GM19468 (cell line): ENCODE measurements around the gene HCCS.
"Not testable (repeated sequence)": the region's sequence is repeated elsewhere in the genome, so short reads cannot be mapped to it uniquely, and the experiment has no call there.

Experiments used
- ATAC-seq: cut with Tn5 transposase; IDR thresholded peaks from one replicate; pipeline ENCODE4 v1.9.1; 2021; ENCODE audit warnings: mild to moderate bottlenecking, moderate library complexity, moderate number of reproducible peaks; ENCODE audit not compliant: unreplicated experiment; ENCODE audit errors: extremely low read depth

HCCS gene

DNA sequence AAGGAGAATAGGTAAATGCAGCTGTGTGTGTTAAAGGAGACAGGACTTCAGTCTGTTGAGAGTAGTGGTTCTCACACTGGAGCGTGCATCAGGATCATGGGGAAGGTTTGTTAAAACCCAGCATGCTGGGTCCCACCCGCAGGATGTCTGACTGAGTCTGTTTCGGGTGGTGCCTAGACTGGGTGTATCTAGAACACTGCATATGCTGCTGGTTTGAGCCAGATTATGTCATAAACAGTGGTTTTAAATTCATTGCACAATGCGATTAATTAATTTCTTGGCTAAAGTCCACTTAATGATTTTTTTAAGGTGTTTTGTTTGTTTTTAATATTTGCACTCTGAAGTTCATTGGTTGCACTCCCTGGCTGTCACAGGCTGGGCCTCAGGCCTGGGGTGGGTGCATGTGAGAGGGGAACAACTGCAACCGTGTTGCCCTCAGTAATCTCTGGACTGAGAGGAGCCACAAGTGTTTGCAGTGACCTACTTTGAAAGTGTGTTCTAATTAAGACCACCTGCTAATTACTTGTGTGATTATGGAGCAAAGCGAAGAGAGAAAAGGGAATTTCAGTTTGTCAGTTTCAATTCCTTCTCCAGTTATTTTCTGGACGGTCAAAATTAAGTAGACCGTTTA lies 8.3 kb downstream of the HCCS start:
- no peak for ATAC-seq

DNA sequence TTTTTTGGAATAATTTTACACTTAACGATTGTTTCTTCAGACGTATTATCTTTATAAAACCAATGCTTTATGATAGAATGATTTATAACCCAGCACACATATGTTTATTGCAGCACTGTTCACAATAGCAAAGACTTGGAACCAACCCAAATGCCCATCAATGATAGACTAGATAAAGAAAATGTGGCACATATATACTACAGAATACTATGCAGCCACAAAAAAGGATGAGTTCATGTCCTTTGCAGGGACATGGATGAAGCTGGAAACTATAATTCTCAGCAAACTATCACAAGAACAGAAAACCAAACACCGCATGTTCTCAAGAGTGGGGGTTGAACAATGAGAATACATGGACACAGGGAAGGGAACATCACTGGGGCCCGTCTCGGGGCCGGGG lies 12.0 kb downstream of the HCCS start:
- ATAC-seq, result not testable (repeated sequence)

DNA sequence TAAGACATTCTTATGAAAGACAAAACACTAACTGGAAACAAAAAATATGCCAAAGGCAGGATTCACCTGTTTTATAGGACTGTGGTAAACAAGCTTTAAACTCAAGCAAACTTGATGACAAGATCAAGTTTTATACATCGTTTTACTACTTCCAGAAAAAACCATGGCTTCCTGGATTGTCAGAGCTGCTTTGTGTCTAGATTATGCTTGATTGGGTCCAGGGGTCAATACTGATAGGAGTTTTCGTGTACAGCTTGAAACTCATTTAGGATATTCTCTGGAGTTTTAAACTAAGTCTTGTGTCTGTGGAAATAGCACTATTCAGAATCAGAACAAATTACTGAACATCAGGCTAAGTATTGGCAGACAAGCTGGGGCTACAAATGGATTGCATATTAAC lies 13.0 kb downstream of the HCCS start:
- ATAC-seq, result no peak

DNA sequence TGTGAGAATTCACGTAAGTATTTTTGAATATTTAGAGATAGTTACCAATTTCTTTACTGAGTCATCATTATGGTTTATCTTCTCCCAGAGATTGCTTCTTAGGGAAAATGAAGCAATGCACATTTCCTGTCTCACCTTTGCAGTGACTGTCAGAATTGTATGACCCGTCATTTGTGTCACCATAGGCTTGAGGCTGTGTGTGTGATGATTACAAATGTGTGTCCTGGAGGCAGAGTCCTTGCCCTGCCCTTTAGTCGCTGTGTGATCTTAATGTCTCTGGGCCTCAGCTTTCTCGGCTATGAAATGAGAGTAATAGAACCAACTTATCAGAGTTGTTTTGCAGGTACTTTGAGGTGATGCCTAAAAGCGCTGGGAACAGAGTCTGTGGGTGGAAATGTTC lies 13.9 kb downstream of the HCCS start:
- no peak for ATAC-seq

DNA sequence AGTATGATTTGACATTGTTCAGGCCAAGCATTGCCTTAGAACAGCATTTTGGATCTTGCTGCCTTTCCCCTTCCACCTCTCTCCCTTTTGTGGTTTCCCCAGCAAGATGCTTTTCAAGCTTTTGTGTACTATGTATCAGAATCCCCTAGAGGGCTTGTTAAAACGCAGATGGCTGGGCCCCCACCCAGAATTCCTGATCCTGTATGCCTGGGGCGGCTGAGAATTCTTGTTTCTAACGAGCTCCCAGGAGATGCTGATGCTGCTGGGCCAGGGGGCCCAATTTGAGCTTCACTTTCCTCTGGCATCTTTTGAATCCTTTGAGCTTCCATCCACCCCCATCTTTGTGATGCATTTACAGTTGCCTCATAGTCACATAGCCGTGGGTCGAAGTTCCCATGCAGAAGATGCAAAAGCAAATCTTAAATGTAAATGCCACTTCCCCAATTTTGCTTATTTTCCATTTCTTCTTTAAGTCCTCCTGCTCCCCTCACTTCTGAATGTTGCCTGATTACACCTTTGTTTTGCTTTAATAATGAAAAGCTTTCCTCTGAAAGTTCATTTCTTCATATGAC lies 18.5 kb downstream of the HCCS start:
- no peak for ATAC-seq

DNA sequence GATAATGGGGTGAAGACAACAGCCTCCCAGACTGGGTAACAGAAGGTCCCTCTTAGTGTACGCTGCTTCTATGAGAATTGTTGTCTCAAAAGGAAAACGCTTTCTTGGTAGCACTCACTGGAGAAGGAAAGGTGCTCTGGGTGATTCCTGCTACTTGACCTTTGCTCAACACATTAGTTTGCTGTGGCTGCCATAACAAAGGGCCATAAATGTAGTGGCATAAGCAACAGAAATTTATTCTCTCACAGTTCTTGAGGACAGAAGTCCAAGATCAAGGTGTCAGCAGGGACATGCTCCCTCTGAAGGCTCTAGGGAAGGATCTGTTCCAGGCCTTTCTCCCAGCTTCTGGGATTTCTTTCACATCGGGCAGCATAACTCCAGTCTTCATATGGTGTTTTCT lies 19.0 kb downstream of the HCCS start:
- no peak for ATAC-seq

DNA sequence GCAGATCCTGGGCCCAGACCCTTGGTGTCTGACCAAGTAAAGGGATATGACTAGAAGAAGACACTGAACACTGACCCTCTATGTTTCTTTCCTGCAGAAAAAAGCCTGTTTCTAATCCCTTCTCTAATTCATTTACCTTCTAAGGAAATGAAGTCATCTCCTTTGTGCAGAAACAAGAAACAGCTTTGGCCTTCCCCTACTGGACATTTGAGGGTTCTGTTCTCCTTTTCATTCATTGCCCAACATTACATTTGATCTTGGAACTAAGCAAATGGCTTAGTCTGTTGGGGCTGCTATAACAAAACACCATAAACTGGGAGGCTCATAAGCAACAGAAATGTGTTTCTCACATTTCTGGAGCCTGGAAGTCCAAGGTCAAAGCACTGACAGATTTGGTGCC lies 20.0 kb downstream of the HCCS start:
- no peak for ATAC-seq

DNA sequence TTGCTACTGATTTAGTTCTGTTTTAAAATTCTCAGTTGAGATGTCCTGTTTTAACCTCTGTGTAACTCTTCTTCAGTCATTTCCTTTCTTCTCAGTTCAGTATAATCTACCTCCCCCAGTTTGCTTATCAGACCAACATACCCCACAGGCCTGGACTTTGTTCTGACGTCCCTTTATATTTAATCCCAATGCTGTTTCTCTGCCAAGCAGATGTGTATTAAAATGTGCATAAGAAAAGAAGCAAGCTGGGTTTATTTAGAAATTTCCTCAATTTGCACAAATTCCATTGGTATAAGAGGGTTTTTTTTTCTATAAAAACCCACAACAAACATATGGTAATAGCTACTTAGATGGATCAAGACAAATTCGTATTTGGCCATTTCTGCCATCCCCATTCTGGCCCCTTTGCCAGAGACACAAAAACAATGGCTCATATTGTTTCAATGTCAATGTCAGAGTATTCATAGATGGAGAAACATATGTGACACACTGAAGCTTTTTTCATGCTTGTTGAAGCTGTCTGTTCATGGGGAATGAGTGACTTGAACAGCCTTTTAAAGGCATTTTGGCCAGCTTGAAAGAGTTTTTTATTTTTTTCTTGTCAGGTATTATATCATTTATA lies 24.5 kb downstream of the HCCS start:
- ATAC-seq, result no peak

DNA sequence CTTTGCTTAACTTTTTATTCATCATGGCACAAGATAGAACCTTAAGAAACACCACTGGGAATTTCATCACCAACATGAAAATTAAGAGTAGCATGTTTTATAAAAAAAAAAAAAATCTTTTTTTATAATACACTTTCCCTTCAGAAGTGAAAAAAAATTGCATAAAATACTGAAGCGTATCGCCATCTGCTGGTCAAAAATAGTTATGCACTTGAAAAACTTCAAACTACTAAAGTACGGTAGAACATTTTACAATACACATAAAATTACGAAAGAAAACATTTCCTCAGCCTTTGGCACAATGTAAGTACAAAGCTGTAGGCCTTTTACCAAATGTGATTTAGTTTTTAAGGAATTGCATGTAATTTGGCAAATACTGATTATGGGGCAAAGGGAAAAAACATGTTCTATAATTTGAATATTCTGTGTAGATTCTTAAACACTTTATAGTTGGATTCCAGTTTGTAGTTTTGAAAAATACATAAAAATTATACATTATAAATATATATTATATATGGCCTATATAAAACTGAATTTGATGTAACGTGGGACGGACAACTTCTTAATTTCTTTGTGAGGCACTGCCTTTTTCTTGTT lies 26.5 kb downstream of the HCCS start:
- ATAC-seq, result no peak

DNA sequence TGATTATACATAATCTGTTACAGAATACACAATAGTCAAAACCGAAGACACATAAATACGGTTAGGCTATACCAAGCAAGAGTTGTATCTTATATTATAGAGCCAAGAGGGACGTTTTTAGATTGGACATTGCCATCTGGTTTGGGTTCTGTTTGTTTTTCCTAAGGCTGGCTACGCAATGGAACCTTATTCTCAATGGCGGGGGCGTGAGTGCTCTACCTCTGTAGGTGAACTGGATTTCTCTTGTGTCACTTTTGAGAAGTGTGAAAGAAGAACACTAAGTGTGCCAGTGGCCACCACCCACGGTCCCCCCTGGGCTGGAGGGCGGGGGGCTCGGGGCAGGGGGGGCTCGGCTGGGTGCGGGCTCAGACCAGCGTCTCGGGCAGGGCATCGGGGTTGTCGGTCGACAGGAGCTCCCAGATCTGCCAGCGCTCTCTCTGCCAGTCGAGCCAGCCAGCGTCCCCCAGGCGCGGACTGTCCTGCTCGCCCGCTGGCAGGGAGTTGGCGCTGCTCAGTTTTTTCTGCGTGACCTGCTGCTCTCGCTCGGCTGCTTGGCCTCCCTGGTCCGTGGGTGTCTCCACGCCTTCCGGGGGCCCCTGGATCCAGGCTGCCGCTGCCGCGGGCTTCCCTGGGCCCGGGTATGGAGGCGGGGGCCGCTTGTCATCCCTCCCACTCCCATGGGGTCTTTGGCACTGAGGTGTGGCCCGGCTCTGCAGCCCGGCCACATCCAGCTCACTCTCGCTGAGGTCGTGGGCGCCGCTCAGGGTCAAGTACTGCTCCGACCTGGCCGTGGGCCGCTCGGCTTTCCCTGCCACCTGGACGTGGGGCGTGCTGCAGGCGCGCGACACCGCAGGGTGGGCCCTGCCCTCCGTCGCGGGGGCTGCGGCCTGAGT lies 27.6 kb downstream of the HCCS start:
- ATAC-seq, result no peak

DNA sequence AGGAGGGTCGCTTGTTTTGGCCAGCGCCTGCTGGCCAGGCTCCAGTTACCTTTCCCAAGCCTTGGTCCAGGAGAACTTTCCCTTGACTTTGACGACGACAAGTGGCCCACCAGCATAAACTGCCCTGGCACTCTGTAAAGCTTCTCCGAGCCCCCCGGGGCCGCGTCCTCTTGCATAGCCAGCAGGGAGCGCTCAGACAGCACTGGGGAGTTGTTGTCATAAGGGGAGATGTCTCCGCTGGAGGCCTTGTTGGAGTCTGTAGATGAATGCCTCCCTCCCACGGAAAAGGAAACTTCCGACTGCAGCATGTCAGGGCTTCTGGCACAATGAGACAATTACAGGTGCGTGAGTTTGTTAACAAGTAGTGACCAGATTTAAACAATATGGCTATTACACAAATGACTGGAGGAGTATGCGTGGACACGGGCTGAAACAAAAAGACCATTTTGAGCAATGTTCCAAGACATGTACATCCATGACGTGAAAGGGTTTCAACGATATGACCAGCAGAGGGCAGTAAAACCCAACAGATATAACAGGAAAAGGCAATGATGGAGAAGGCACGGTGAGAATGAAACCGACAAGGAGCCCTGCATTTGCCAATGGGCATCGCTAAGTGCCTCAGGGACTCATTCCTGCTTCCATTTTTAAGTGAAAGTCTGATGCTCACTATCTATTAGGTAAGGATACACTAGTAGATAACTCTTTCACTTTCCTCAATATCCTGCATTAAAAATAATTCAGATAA lies 33.0 kb downstream of the HCCS start:
- ATAC-seq, result no peak

DNA sequence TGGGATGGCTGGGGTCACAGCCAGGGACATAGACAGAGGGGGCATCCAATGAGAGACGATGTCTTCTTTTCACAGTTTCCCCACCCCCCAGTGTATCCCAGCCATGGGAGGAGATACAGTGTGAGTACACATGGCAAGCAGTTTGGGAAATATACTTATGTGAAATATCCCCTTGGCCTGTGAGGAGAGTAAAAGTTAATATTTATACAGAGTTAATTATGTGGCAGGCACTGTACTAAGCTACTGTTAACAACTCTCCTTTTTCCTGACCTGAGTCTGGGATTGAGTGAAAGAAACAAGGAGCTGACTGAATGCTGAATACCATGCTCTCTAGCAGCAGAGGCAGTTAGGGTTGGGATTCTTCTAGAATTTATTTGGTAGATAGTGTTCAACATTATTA lies 35.3 kb downstream of the HCCS start:
- no peak for ATAC-seq

DNA sequence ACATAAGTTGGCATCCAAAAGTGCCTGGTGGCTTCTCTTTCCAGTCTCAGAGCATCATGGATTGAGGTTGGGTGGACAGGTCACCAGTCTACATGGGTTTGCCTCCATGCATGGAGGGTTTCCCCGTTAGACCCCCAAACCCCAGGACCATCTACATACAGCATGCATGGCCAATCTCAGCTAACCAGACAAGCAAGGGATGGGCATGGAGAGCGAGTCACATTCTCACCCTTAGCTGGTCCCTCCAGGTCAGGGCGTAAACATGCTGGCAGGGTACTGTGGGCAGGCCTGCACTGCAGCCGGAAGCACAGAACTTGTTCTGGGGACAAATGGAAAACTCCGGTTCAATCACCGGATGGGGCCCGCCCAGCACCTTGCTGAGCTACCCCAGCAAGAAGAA lies 37.3 kb downstream of the HCCS start:
- ATAC-seq, result no peak

DNA sequence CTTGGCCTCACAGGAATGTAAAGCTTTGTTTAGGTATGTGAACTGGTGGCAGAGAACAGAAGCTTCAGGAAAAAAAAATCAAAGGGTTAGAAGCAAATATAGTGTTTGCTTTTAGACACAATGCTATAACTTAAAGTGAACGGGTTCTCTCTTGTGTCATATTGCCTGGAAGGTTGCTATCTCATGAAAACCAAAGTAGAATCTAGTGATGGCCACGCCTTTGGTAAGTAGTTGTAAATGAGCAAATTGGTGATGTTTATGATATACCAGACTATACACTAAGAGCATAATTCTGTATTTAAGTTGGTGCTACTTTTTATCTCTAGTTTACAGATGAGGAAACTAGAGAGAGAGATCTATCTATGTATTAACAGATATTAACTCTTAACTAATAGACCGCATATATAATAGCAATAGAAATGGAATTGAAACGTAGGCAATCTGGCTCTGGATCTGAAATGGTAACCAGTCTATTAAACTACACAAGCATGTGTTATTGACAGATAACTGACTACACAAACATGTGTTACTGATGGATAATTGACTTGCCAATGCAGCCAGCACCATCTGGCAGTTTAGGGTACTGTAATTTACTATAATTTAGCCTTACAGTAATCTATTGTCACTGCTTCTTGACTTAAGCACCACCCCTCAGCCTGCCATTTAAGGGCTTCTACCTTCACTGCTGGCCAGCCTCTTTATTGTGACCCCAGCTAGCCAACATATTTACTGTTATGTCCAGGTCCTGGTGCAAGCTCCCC lies 40.8 kb downstream of the HCCS start:
- ATAC-seq, result no peak

DNA sequence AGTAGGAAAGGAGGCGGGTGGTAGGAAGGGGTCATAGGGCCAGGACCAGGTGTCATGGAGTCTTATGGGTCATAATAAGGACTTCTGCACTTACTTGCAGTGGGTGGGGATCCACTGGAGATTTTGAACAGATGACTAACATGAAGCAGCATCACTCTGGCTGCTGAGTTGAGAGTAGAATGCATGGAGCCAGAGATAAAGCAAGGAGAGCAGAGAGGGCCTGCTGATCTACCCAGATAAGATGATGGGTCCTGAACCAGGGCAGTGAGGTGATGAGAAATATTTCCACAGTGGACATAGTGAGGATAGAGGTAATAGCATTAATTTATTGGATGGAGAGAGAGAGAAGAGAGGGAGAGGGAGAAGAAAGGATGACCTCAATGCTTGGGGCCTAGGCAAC lies 48.0 kb downstream of the HCCS start:
- no peak for ATAC-seq

DNA sequence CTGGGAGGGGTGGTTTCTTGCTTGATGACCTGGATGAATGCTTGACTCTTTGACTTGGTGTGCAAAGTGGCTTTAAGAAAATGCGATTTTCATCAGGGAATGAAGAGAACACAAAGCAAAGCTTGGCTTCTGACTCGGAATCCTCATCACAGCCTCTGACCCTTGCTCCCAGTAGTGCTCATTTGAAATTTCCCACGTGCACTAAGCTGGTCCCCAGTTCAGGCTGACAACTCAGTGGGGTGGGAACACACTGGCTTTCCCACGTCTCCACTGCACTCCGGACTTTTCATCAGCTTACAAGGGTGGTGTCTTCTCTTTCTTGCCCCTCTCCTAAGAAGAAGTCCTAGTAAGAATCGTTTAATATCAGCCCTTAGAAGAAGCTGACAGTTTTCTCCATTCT lies 53.3 kb downstream of the HCCS start:
- ATAC-seq, result no peak

DNA sequence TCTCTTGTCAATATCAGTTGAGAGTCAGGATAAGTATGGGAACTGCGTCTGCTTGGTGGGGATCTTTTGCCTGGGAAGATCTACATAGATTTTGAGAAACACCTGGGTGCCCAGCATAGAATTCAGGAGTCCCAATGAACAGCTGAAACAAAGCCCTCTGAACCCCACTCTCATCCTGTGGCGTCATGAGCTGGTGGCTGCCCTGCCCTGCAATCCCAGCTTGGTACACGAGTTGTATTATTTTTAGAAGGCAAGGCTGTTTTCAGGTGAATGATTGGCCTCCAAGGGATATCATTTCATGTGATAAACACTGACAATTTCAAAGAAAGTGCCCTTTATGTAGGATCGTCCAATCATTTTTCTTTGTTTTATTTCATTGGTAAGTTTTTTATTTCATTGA lies 60.8 kb downstream of the HCCS start:
- ATAC-seq, result no peak

DNA sequence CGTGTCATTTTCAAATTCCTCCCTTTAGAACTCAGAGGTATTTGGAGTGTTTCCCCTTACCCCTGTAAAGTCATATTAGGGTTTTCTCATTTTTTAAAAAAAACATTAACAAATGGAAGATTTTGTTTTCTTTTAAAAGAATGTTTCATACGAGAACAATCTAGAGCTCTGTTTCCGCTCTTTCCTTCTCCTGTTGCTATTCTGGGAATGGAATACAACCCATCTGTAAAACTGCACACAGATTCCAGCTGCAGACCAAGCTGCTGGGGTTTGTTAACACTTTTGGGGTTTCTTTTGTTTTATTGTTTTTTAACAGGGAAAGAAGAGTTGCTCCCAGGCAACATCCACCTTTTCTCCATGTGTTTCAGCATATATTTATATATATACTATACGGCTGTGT lies 61.3 kb downstream of the HCCS start:
- ATAC-seq, result no peak
